ENCODE measurements around the gene CCDC43. TPM values are rescaled to one million over a fixed set of nuclear protein-coding genes. Genes with fewer than 3 reads are reported as not detected.
A peak's percentile ranks its signal among the peaks of the same experiment; 100 is the strongest.

The CCDC43 gene
- total RNA-seq, 4 donors from 2014 or later = 5.3 to 30.7 (median 13.8) TPM

- intact Hi-C loops (cut with DNase I; ENCODE audit: low total_unique reads) = no loop called here
- no peaks in the 10 kb centered on the region for H3K4me1 ChIP-seq
Observed at GRCh38 chr17:44630703-44631102, 58.9 kb downstream of the CCDC43 start.

GRCh38 chr17:44629314-44629713 is 60.3 kb downstream of the CCDC43 start:
- H3K4me3 ChIP-seq = no peak overlapping the region
- no peak for DNase-seq
- intact Hi-C loops (cut with DNase I; ENCODE audit: low total_unique reads) = no loop called here
- no peaks in the 10 kb centered on the region for H3K36me3 ChIP-seq
- H3K27me3 ChIP-seq = no peaks in the 10 kb centered on the region
- no peak overlapping the region for H3K27ac ChIP-seq
- no peaks in the 10 kb centered on the region for H3K9me3 ChIP-seq
- H3K4me1 ChIP-seq = no peaks in the 10 kb centered on the region
- TF ChIP-seq POLR2A (IDR thresholded peaks at IDR 0.05) (no peak), CTCF (IDR thresholded peaks at IDR 0.05) (no peak)

More at GRCh38 chr17:44630703-44631102, 58.9 kb downstream of the CCDC43 start:
- no peak for DNase-seq
- Histone ChIP-seq H3K4me3 (no peak overlapping the region), H3K27ac (no peak overlapping the region), H3K27me3 (no peaks in the 10 kb centered on the region), H3K9me3 (no peaks in the 10 kb centered on the region), H3K36me3 (no peaks in the 10 kb centered on the region)
- TF ChIP-seq POLR2A (IDR thresholded peaks at IDR 0.05) (no peak), CTCF (IDR thresholded peaks at IDR 0.05) (no peak)

- Histone ChIP-seq H3K9me3 (no peaks in the 10 kb centered on the region), H3K4me3 (no peak overlapping the region), H3K27ac (no peak overlapping the region), H3K36me3 (no peaks in the 10 kb centered on the region), H3K4me1 (no peaks in the 10 kb centered on the region), H3K27me3 (no peaks in the 10 kb centered on the region)
- TF ChIP-seq CTCF (IDR thresholded peaks at IDR 0.05) (no peak), POLR2A (IDR thresholded peaks at IDR 0.05) (no peak)
- intact Hi-C loops (cut with DNase I; ENCODE audit: low total_unique reads) = no loop called here
- peak in 1 of 2 donors; percentile 20 for DNase-seq
Observed at GRCh38 chr17:44628243-44629188, 61.1 kb downstream of the CCDC43 start.

GRCh38 chr17:44627513-44628242 is 61.9 kb downstream of the CCDC43 start:
- intact Hi-C loops (cut with DNase I; ENCODE audit: low total_unique reads) = no loop called here
- H3K27ac ChIP-seq = no peak overlapping the region
- no peaks in the 10 kb centered on the region for H3K36me3 ChIP-seq
- H3K9me3 ChIP-seq = no peaks in the 10 kb centered on the region
- no peak overlapping the region for H3K4me3 ChIP-seq
- H3K4me1 ChIP-seq = no peaks in the 10 kb centered on the region
- no peak for DNase-seq
- TF ChIP-seq CTCF (IDR thresholded peaks at IDR 0.05) (no peak), POLR2A (IDR thresholded peaks at IDR 0.05) (no peak)
- no peaks in the 10 kb centered on the region for H3K27me3 ChIP-seq

Small RNA genes lying within 50 kb of the gene (small RNA-seq; reads per million reads assigned to genes)
- gene RN7SL819P = not detected
- not detected for gene SMCO4P1

Other genes starting within 250 kb of the CCDC43 start
- gene GPATCH8, start 186.4 kb downstream of the CCDC43 start, total RNA-seq = 10 to 100 TPM; 26.9 to 90.0 (median 77.8) TPM
- gene FZD2, start 132.3 kb downstream of the CCDC43 start, total RNA-seq = 10 to 100 TPM in 2 of 4 donors, 1 to 10 TPM in 1, under 1 TPM in 1; 0.26 to 22.8 (median 9.0) TPM
- under 1 TPM in 1 of 4 donors, not detected in 3; 0.28 TPM for gene MEIOC, start 33.3 kb downstream of the CCDC43 start, total RNA-seq
- 10 to 100 TPM in 1 of 4 donors, 1 to 10 TPM in 2, not detected in 1; 2.3 to 10.5 (median 9.3) TPM for gene DBF4B, start 18.9 kb upstream of the CCDC43 start, total RNA-seq
- gene ADAM11, start 69.2 kb upstream of the CCDC43 start, total RNA-seq = 1 to 10 TPM; 1.2 to 5.5 (median 2.1) TPM
- gene GJC1, start 140.5 kb upstream of the CCDC43 start, total RNA-seq = 10 to 100 TPM; 10.6 to 79.4 (median 50.2) TPM
- gene HIGD1B, start 158.1 kb upstream of the CCDC43 start, total RNA-seq = 1 to 10 TPM in 2 of 4 donors, not detected in 2; 2.7 to 8.8 TPM
- 100 to 1,000 TPM in 2 of 4 donors, 10 to 100 TPM in 2; 12.4 to 129 (median 64.7) TPM for gene EFTUD2, start 209.7 kb upstream of the CCDC43 start, total RNA-seq
- gene GFAP, start 225.7 kb upstream of the CCDC43 start, total RNA-seq = 1 to 10 TPM in 1 of 4 donors, not detected in 3; 3.7 TPM

Data from uterus (tissue), 4 donors.